K562 (cell line): Measurements from ENCODE around the gene ZNF860. TPM values are rescaled to one million over a fixed set of nuclear protein-coding genes. Genes with fewer than 3 reads are reported as not detected.

Experiments
- COPS2 ChIP-seq: fragments of 450-650 bp; conservative IDR thresholded peaks from 2 replicates; pipeline ENCODE4 v1.6.1; 2016; ENCODE audit warnings: mild to moderate bottlenecking, moderate library complexity
- ESRRA ChIP-seq: fragments of 450-650 bp; IDR thresholded peaks from 2 replicates; pipeline ENCODE4 v1.6.1; 2014; ENCODE audit warnings: low read depth, mild to moderate bottlenecking, moderate library complexity, borderline replicate concordance
- ESRRB ChIP-seq: fragments of 250-450 bp; sonication (Bioruptor Pico); IDR thresholded peaks from 2 replicates; pipeline ENCODE4 v1.5.0; 2020; ENCODE audit warnings: mild to moderate bottlenecking, moderate library complexity, borderline replicate concordance
- EZH2 ChIP-seq: IDR thresholded peaks from 2 replicates; pipeline ENCODE4 v1.6.1; 2012; ENCODE audit warnings: low read depth, mild to moderate bottlenecking, inconsistent platforms, low read length, borderline replicate concordance
- HNRNPK ChIP-seq: fragments of 200-400 bp; formaldehyde crosslinking; IDR thresholded peaks from one replicate; pipeline ENCODE4 v1.6.1; 2018; ENCODE audit warnings: mild to moderate bottlenecking, low read depth, low read length; ENCODE audit not compliant: poor library complexity, severe bottlenecking
- KAT7 ChIP-seq: sonication (generic); formaldehyde crosslinking; IDR thresholded peaks from 2 replicates; pipeline ENCODE4 v1.8.0; 2022; ENCODE audit warnings: missing genetic modification reagents, mild to moderate bottlenecking, borderline replicate concordance
- LARP7 ChIP-seq: fragments of 450-650 bp; IDR thresholded peaks from 2 replicates; pipeline ENCODE4 v1.6.1; 2016
- NCOA4 ChIP-seq: fragments of 450-650 bp; IDR thresholded peaks from 2 replicates; pipeline ENCODE4 v1.6.1; 2018; ENCODE audit warnings: mild to moderate bottlenecking; ENCODE audit not compliant: partially characterized antibody
- NFRKB ChIP-seq: fragments of 450-650 bp; IDR thresholded peaks from 2 replicates; pipeline ENCODE4 v1.6.1; 2016; ENCODE audit warnings: low read depth
- NFXL1 ChIP-seq: fragments of 450-650 bp; formaldehyde crosslinking; IDR thresholded peaks from 2 replicates; pipeline ENCODE4 v1.4.0; 2021; ENCODE audit warnings: mild to moderate bottlenecking
- PHTF2 ChIP-seq: fragments of 250-450 bp; sonication (Bioruptor Pico); IDR thresholded peaks from 2 replicates; pipeline ENCODE4 v1.5.0; 2021; ENCODE audit warnings: mild to moderate bottlenecking
- SUPT5H ChIP-seq: fragments of 450-650 bp; IDR thresholded peaks from 2 replicates; pipeline ENCODE4 v1.6.1; 2016
- TAF7 ChIP-seq: fragments of 450-650 bp; IDR thresholded peaks from 2 replicates; pipeline ENCODE4 v1.6.1; 2016; ENCODE audit warnings: missing genetic modification characterization, missing compliant biosample characterization
- TCFL5 ChIP-seq: fragments of 250-450 bp; sonication (Bioruptor Pico); conservative IDR thresholded peaks from 2 replicates; pipeline ENCODE4 v1.6.1; 2021; ENCODE audit warnings: mild to moderate bottlenecking, moderate library complexity, matching md5 sums
- THRAP3 ChIP-seq: fragments of 450-650 bp; IDR thresholded peaks from 2 replicates; pipeline ENCODE4 v1.6.1; 2016; ENCODE audit warnings: mild to moderate bottlenecking, inconsistent platforms, borderline replicate concordance
- TSC22D4 ChIP-seq: fragments of 450-650 bp; IDR thresholded peaks from 2 replicates; pipeline ENCODE4 v1.6.1; 2016; ENCODE audit warnings: missing genetic modification characterization, missing biosample characterization, control low read depth
- polyA plus RNA-seq, 8 experiments: library from polyadenylated mRNA; depleted of rRNA in 4 of 8; stranded (reverse) in 5 of 8; unstranded in 3 of 8; fragments of >200 nt; fragmentation: Nextera tagmentation in 2 of 8; fragmentation: Illumina TruSeq in 1 of 8; extraction: Ambion mirVana in 2 of 8; extraction: Trizol in 1 of 8; gene quantifications; 2 replicates each; pipeline versions ENCODE4 v1.2.1 to v1.2.3, GENCODE V29; 2011 to 2014; ENCODE audit warnings: inconsistent platforms in 1 of 8, missing spikeins in 1 of 8
- total RNA-seq, 7 experiments: library from RNA; depleted of rRNA in 6 of 7; stranded (reverse); fragments of >200 nt in 6 of 7; fragmentation: Illumina TruSeq in 2 of 7; extraction: Trizol in 2 of 7; gene quantifications; 2 replicates each; pipeline versions ENCODE4 v1.2.1 to v1.2.3, GENCODE V29; 2011 to 2021; ENCODE audit warnings: low replicate concordance in 1 of 7
- TF ChIP-seq, protein P1 (sequence below): fragments of 450-650 bp; IDR thresholded peaks from 2 replicates; pipeline ENCODE4 v1.6.1; 2016; ENCODE audit warnings: low read depth
- TF ChIP-seq, protein P2 (sequence below): IDR thresholded peaks from 2 replicates; pipeline ENCODE4 v1.6.1; 2012; ENCODE audit warnings: low read depth, low read length, improper control_type of control experiment, borderline replicate concordance
- TF ChIP-seq, protein P3 (sequence below): fragments of 250-450 bp; sonication (Bioruptor Pico); IDR thresholded peaks from 2 replicates; pipeline ENCODE4 v1.5.0; 2021

Gene ZNF860
- total and polyA plus RNA-seq, 9 of the 15 experiments (the other 6 are each of a cell fraction or from before 2014, with no cell fraction given), result not detected

DNA sequence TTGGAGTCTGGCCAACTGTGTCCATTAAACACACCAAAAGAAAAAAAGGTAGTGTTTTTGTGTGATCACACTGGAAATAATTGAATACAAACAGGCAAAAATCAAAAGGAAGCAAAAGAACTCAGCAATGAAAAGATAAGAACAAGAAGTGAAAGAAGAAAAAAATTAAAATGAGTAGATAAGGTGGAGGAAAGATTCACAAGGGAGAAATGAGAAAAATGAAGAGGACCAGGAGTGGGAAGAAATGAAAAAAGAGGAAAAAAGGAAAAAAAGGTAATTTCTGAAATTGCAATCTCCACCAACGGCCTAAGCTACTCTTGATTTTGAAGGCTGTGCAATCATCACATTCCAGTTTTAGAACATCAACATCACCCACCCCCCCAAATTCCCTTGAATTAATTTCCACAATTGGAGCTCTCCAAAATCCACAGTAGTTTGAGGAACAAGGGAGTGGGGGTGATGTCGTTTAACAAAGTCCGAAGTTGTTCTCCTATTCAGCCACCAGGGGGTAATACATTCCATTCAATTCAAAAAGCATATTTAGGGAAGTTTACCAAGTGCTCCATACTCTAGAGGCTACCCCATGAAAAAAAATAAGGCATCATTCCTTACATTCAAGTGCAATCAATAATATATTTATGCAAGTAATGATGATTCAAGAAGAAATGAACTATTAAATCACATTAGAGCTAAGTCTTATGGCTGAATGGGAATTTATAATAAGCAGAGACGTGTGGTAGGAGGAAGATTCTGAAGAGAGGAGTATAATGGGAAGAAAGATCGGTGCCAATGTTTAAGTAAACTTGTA, 37.4 kb downstream of the ZNF860 start (continued):
- TF ChIP-seq, protein P1, sequence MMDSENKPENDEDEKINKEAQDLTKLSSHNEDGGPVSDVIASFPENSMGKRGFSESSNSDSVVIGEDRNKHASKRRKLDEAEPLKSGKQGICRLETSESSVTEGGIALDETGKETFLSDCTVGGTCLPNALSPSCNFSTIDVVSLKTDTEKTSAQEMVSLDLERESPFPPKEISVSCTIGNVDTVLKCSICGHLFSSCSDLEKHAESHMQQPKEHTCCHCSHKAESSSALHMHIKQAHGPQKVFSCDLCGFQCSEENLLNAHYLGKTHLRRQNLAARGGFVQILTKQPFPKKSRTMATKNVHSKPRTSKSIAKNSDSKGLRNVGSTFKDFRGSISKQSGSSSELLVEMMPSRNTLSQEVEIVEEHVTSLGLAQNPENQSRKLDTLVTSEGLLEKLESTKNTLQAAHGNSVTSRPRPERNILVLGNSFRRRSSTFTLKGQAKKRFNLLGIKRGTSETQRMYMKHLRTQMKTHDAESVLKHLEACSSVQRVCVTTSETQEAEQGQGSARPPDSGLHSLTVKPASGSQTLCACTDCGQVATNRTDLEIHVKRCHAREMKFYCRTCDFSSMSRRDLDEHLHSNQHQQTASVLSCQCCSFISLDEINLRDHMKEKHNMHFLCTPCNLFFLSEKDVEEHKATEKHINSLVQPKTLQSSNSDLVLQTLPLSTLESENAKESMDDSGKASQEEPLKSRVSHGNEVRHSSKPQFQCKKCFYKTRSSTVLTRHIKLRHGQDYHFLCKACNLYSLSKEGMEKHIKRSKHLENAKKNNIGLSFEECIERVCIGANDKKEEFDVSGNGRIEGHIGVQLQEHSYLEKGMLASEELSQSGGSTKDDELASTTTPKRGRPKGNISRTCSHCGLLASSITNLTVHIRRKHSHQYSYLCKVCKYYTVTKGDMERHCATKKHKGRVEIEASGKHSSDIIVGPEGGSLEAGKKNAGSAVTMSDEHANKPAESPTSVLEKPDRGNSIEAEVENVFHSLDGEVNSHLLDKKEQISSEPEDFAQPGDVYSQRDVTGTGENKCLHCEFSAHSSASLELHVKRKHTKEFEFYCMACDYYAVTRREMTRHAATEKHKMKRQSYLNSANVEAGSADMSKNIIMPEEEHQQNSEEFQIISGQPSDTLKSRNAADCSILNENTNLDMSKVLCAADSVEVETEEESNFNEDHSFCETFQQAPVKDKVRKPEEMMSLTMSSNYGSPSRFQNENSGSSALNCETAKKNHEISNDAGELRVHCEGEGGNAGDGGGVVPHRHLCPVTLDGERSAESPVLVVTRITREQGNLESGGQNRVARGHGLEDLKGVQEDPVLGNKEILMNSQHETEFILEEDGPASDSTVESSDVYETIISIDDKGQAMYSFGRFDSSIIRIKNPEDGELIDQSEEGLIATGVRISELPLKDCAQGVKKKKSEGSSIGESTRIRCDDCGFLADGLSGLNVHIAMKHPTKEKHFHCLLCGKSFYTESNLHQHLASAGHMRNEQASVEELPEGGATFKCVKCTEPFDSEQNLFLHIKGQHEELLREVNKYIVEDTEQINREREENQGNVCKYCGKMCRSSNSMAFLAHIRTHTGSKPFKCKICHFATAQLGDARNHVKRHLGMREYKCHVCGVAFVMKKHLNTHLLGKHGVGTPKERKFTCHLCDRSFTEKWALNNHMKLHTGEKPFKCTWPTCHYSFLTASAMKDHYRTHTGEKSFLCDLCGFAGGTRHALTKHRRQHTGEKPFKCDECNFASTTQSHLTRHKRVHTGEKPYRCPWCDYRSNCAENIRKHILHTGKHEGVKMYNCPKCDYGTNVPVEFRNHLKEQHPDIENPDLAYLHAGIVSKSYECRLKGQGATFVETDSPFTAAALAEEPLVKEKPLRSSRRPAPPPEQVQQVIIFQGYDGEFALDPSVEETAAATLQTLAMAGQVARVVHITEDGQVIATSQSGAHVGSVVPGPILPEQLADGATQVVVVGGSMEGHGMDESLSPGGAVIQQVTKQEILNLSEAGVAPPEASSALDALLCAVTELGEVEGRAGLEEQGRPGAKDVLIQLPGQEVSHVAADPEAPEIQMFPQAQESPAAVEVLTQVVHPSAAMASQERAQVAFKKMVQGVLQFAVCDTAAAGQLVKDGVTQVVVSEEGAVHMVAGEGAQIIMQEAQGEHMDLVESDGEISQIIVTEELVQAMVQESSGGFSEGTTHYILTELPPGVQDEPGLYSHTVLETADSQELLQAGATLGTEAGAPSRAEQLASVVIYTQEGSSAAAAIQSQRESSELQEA, result no peak
- TF ChIP-seq LARP7 (0 out of 2 replicates have a peak, but pooled peaks have one; percentile 60), THRAP3 (0 out of 2 replicates have a peak, but pooled peaks have one; percentile 33), TAF7 (no peak), KAT7 (0 out of 2 replicates have a peak, but pooled peaks have one; percentile 30), HNRNPK (no peak), PHTF2 (CRISPR knock-in tag) (no peak), EZH2 (no peak; the same call in 1 of the 2 replicates), NFRKB (no peak), SUPT5H (no peak), ESRRA (no peak), COPS2 (no peak), NCOA4 (no peak), TSC22D4 (tag) (no peak), ESRRB (CRISPR knock-in tag) (no peak), TCFL5 (CRISPR knock-in tag) (no peak), NFXL1 (CRISPR knock-in tag) (no peak)
- TF ChIP-seq, protein P2, sequence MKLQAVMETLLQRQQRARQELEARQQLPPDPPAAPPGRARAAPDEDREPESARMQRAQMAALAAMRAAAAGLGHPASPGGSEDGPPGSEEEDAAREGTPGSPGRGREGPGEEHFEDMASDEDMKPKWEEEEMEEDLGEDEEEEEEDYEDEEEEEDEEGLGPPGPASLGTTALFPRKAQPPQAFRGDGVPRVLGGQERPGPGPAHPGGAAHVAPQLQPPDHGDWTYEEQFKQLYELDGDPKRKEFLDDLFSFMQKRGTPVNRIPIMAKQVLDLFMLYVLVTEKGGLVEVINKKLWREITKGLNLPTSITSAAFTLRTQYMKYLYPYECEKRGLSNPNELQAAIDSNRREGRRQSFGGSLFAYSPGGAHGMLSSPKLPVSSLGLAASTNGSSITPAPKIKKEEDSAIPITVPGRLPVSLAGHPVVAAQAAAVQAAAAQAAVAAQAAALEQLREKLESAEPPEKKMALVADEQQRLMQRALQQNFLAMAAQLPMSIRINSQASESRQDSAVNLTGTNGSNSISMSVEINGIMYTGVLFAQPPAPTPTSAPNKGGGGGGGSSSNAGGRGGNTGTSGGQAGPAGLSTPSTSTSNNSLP, result no peak
- TF ChIP-seq, protein P3, sequence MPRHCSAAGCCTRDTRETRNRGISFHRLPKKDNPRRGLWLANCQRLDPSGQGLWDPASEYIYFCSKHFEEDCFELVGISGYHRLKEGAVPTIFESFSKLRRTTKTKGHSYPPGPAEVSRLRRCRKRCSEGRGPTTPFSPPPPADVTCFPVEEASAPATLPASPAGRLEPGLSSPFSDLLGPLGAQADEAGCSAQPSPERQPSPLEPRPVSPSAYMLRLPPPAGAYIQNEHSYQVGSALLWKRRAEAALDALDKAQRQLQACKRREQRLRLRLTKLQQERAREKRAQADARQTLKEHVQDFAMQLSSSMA (CRISPR knock-in tag), result no peak
